Heart right ventricle (tissue), 16 donors: ENCODE measurements around the gene MAB21L4. TPM values are rescaled to one million over a fixed set of nuclear protein-coding genes. Genes with fewer than 3 reads are reported as not detected.

ENCODE experiments used
- ATAC-seq, 8 donors: fragments of 200-7000 bp; cut with Tn5 transposase; one replicate each; pipeline ENCODE4 v1.9.1; 2020; ENCODE audit warnings: mild to moderate bottlenecking in 8 of 8, moderate library complexity in 8 of 8, moderate number of reproducible peaks in 1 of 8
- DNase-seq, 2 donors: peaks; one replicate each; pipeline ENCODE4 v3.0.0-alpha.2; 2020
- H3K27ac ChIP-seq, 10 donors: fragments of 200-600 bp; sonication (generic) in 2 of 10; one replicate each; pipeline versions ENCODE4 v1.5.0 to v1.8.0; 2020 to 2022; ENCODE audit warnings: mild to moderate bottlenecking in 3 of 10
- H3K27me3 ChIP-seq, 7 donors: fragments of 200-600 bp; one replicate each; pipeline ENCODE4 v1.8.0; 2021 to 2022; ENCODE audit warnings: mild to moderate bottlenecking in 2 of 7
- H3K36me3 ChIP-seq, 9 donors: fragments of 200-600 bp; sonication (generic) in 1 of 9; one replicate each; pipeline versions ENCODE4 v1.5.0 to v1.8.0; 2020 to 2022; ENCODE audit warnings: mild to moderate bottlenecking in 2 of 9
- H3K4me1 ChIP-seq, 9 donors: fragments of 200-600 bp; sonication (generic) in 1 of 9; one replicate each; pipeline versions ENCODE4 v1.5.0 to v1.8.0; 2020 to 2022; ENCODE audit warnings: mild to moderate bottlenecking in 4 of 9
- H3K4me3 ChIP-seq, 10 donors: fragments of 200-600 bp; sonication (generic) in 2 of 10; one replicate each; pipeline versions ENCODE4 v1.5.0 to v1.8.0; 2020 to 2022; ENCODE audit warnings: mild to moderate bottlenecking in 7 of 10, moderate library complexity in 2 of 10
- H3K9me3 ChIP-seq, 11 donors: fragments of 200-600 bp in 10 of 11; sonication (generic) in 2 of 11; one replicate each; pipeline versions ENCODE4 v1.5.0 to v1.8.0; 2013 to 2022; ENCODE audit warnings: mild to moderate bottlenecking in 2 of 11, control low read depth in 1 of 11, moderate library complexity in 1 of 11
- CTCF ChIP-seq, 9 donors: fragments of 200-600 bp; sonication (generic) in 2 of 9; IDR thresholded peaks; one replicate each; pipeline versions ENCODE4 v1.5.0 to v1.8.0; 2021 to 2022; ENCODE audit warnings: antibody characterized with exemption in 9 of 9, mild to moderate bottlenecking in 5 of 9, moderate library complexity in 1 of 9
- WGBS, 2 donors: extraction: QIAGEN DNeasy Blood & Tissue Kit; methylation state at CpG; one replicate each; pipeline ENCODE4 v1.1.7; 2013; ENCODE audit warnings: inconsistent platforms in 1 of 2; 5-methylcytosine and 5-hydroxymethylcytosine counted together
- intact Hi-C, 10 donors: fragments of 100-400 bp; cut with DNase I; formaldehyde crosslinking; loops; one replicate each; pipeline versions ENCODE4 v1.11.1 to v1.14.2; 2022
- polyA plus RNA-seq, 2 donors: library from polyadenylated mRNA; stranded (reverse); fragments of 200-250 nt; gene quantifications; one replicate each; pipeline ENCODE4 v1.2.3, GENCODE V29; 2013
- total RNA-seq, 10 donors: library from RNA; stranded (reverse); fragmentation: NEBNext Ultra II Directional in 3 of 10; extraction: Animal tissue kit (Norgen Biotek cat#: 25700) in 3 of 10; gene quantifications; one replicate each; pipeline versions ENCODE4 v1.2.1 to v1.2.4, GENCODE V29; 2021 to 2023
- donor health status: Arrhythmogenic right ventricular cardiomyopathy.
- donor health status: ischemic (EF 13 %, LVEDD 7.1; RV severe dilation, severe dysfunction).
- donor health status: healthy with polysubstance abuse.
- donor health status: DM: no; HTN: yes; CAD: no.
- donor health status: DM: no; HTN: no; CAD: no.
- donor health status: ischemic (EF 25% LVEDD 6.9; RV normal size, moderate dysfunction).
- donor health status: ischemic (EF 25% LVEDD 5.7; RV mildly dilated, moderate dysfunction).
- donor health status: healthy.
- donor health status: DM: yes; HTN: yes; CAD: no.
- donor health status: Ischemic cardiomyopathy.
- donor health status: ischemic (EF 35%, LVEDD 5.7; RV mildly dilated, moderate dysfunction).
- donor health status: nonischemic (EF 11% LVEDD 7.7; RV severe dilation, severe dysfunction).
- donor health status: DM: yes; HTN: yes; CAD: no.
- donor health status: PGD.
- donor health status: ischemic (EF 29% LVEDD 5.4; RV normal size, mild dysfunction).
- donor health status: nonischemic (EF 23%, LVEDD 6.1; RV moderate dilation, normal function).

MAB21L4 gene
- total and polyA plus RNA-seq, 12 donors: 0.06 to 0.32 (median 0.29) TPM; not detected in 9

- WGBS, 2 donors: 76% methylated on average over 23 of the region's 23 CpGs
- DNase-seq (peak in 1 of 2 donors; percentile 14), ATAC-seq (peak in 3 of 8 donors; percentile 19 to 38 (median 25))
- Histone ChIP-seq H3K4me3 (no peak overlapping the region), H3K27ac (no peak overlapping the region), H3K36me3 (no peaks in the 10 kb centered on the region), H3K4me1 (no peaks in the 10 kb centered on the region), H3K27me3 (peaks cover 0 to 13% (median 0%) of the 10 kb centered on the region in 7 donors), H3K9me3 (peaks cover 0 to 28% (median 16%) of the 10 kb centered on the region in 11 donors)
- TF ChIP-seq CTCF (IDR thresholded peaks at IDR 0.05): no peak
- intact Hi-C loops: no loop called here
Observed at GRCh38 chr2:240933966-240934700, 38.2 kb upstream of the MAB21L4 start.

GRCh38 chr2:240933048-240933965 lies 37.4 kb upstream of the MAB21L4 start:
- TF ChIP-seq CTCF (IDR thresholded peaks at IDR 0.05): no peak
- Histone ChIP-seq H3K27me3 (peaks cover 0 to 13% (median 0%) of the 10 kb centered on the region in 7 donors), H3K9me3 (peaks cover 0 to 22% (median 9%) of the 10 kb centered on the region in 11 donors), H3K4me3 (no peak overlapping the region), H3K36me3 (no peaks in the 10 kb centered on the region), H3K27ac (no peak overlapping the region), H3K4me1 (no peaks in the 10 kb centered on the region)
- ATAC-seq: no peak
- WGBS, 2 donors: 83 to 87% methylated on average over 30 of the region's 30 CpGs
- intact Hi-C loops: no loop called here
- peak in 1 of 2 donors; percentile 11 for DNase-seq

- H3K27me3 ChIP-seq: peaks cover 0 to 13% (median 0%) of the 10 kb centered on the region in 7 donors
- H3K4me1 ChIP-seq: no peaks in the 10 kb centered on the region
- 88% methylated on average over 11 of the region's 11 CpGs for WGBS, 2 donors
- H3K9me3 ChIP-seq: peaks cover 0 to 22% (median 6%) of the 10 kb centered on the region in 11 donors
- H3K4me3 ChIP-seq: no peak overlapping the region
- intact Hi-C loops: no loop called here
- ATAC-seq (no peak), DNase-seq (no peak)
- H3K27ac ChIP-seq: no peak overlapping the region
- no peak for TF ChIP-seq CTCF (IDR thresholded peaks at IDR 0.05)
- no peaks in the 10 kb centered on the region for H3K36me3 ChIP-seq
Observed at GRCh38 chr2:240932724-240933047, 36.7 kb upstream of the MAB21L4 start.

- no peak for ATAC-seq
Observed at GRCh38 chr2:240932001-240932723, 36.2 kb upstream of the MAB21L4 start.

More at GRCh38 chr2:240932001-240932723, 36.2 kb upstream of the MAB21L4 start:
- TF ChIP-seq CTCF (IDR thresholded peaks at IDR 0.05): no peak
- intact Hi-C loops: no loop called here
- Histone ChIP-seq H3K9me3 (peaks cover 0 to 23% (median 5%) of the 10 kb centered on the region in 11 donors), H3K4me3 (no peak overlapping the region), H3K27me3 (peaks cover 0 to 13% (median 0%) of the 10 kb centered on the region in 7 donors), H3K4me1 (no peaks in the 10 kb centered on the region), H3K36me3 (no peaks in the 10 kb centered on the region), H3K27ac (no peak overlapping the region)
- DNase-seq: no peak
- WGBS, 2 donors: 87 to 89% methylated on average over 21 of the region's 21 CpGs
